ENCODE measurements around the gene SCYGR8.

DNA sequence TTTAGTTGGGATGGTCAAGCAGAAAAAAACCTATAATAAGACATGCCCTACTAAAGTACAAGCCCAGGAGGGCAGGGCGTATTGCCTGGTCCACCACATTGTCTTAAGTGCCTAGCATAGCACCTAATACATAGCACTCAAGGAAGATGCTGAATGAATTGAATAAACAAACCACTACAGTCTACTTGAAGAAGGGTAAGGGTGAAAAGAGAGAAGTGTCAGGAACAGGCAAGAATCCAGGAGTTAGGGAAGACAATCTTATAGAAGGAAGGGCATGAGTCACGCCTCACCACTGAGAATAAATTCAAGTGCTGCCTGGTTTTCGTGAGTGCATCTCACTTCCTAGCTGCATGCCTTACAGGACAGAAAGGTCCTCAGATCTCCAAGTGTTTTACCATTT lies 41.7 kb upstream of the SCYGR8 start:
- TF ChIP-seq, protein P1, sequence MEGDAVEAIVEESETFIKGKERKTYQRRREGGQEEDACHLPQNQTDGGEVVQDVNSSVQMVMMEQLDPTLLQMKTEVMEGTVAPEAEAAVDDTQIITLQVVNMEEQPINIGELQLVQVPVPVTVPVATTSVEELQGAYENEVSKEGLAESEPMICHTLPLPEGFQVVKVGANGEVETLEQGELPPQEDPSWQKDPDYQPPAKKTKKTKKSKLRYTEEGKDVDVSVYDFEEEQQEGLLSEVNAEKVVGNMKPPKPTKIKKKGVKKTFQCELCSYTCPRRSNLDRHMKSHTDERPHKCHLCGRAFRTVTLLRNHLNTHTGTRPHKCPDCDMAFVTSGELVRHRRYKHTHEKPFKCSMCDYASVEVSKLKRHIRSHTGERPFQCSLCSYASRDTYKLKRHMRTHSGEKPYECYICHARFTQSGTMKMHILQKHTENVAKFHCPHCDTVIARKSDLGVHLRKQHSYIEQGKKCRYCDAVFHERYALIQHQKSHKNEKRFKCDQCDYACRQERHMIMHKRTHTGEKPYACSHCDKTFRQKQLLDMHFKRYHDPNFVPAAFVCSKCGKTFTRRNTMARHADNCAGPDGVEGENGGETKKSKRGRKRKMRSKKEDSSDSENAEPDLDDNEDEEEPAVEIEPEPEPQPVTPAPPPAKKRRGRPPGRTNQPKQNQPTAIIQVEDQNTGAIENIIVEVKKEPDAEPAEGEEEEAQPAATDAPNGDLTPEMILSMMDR (IDR thresholded peaks at IDR 0.05; ENCODE audit: low read length) = no peak
- TF ChIP-seq EZH2phosphoT487 (IDR thresholded peaks at IDR 0.05; ENCODE audit: low read length) (no peak), EZH2 (optimal IDR thresholded peaks at IDR 0.05; ENCODE audit: low read depth, low read length) (no peak)
